ENCODE data around the gene ZBTB7C. TPM values are rescaled to one million over a fixed set of nuclear protein-coding genes. Genes with fewer than 3 reads are reported as not detected.

ZBTB7C gene
- total and polyA plus RNA-seq, 8 donors = 3.0 to 47.8 (median 19.3) TPM

DNA sequence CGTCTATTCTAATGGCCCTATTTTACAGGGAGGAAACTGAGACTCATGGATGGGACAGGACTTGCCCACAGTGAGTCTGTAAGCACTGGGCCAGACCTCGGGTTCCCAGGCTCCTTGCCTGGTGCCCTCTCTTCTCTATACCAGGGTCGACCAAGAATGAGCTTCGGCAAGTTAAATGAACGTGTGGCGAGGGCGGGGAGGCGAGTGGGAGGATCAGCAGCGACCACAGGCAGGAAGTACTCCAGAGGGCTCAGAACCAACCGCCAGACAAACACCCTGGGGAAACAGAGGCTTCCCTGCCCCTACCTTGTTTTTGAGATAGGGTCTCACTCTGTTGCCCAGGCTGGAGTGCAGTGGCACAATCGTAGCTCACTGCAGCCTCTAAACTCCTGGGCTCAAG is 301.0 kb downstream of the ZBTB7C start:
- H3K4me3 ChIP-seq = no peak overlapping the region
- no peaks in the 10 kb centered on the region for H3K36me3 ChIP-seq
- H3K27me3 ChIP-seq = peaks cover 0 to 6% (median 0%) of the 10 kb centered on the region in 3 donors
- H3K27ac ChIP-seq = no peak overlapping the region
- H3K9me3 ChIP-seq = no peaks in the 10 kb centered on the region
- H3K4me1 ChIP-seq = peaks cover 0 to 12% (median 0%) of the 10 kb centered on the region in 4 donors
- no peak for DNase-seq
- WGBS, 5 donors = 84 to 96% (median 89%) methylated on average over 11 of the region's 11 CpGs
- TF ChIP-seq, protein P1, sequence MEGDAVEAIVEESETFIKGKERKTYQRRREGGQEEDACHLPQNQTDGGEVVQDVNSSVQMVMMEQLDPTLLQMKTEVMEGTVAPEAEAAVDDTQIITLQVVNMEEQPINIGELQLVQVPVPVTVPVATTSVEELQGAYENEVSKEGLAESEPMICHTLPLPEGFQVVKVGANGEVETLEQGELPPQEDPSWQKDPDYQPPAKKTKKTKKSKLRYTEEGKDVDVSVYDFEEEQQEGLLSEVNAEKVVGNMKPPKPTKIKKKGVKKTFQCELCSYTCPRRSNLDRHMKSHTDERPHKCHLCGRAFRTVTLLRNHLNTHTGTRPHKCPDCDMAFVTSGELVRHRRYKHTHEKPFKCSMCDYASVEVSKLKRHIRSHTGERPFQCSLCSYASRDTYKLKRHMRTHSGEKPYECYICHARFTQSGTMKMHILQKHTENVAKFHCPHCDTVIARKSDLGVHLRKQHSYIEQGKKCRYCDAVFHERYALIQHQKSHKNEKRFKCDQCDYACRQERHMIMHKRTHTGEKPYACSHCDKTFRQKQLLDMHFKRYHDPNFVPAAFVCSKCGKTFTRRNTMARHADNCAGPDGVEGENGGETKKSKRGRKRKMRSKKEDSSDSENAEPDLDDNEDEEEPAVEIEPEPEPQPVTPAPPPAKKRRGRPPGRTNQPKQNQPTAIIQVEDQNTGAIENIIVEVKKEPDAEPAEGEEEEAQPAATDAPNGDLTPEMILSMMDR (IDR thresholded peaks at IDR 0.05) = no peak
- TF ChIP-seq POLR2A (IDR thresholded peaks at IDR 0.05) = no peak
- no peak for TF ChIP-seq EP300 (IDR thresholded peaks at IDR 0.05)
- intact Hi-C loops (cut with DNase I; ENCODE audit: low total_unique reads) = no loop called here

DNA sequence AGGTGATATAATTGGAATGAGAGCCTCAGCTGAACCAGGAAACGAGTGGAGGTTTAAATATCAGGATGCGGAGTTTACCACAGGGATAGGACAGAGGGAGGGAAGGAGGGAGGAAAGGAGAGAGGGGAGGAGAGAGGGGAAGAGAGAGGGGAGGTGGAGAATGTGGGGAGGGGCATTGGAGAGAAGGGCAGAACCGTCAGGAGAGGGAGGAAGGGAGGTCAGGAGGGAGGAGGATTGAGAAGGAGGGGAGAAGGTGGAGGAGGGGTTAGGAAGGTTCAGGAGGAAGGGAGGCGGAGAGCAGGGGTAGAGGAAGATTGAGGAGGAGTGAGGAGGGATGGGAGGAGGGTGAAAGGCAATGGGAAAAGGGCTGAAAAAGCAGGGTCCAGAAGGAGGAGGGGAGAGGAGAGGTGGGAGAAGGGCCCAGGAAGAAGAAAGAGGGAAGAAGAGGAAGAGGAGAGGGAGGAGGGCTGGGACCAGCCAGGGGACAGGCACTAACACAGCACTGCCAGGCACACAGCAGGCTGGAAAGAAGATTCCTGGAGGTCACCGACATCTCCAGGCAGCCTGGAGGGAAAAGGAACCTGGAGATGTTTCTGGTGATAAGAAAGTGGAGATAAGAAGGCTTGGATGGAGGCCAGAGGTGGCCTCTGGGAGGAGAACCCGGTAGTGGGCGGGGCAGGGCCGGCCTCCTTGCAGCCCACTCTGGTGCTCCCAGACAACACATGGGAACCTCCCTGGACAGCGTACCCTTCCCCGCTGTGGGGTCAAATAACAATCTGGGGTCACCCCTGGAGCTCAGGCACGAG is 302.0 kb downstream of the ZBTB7C start:
- H3K27ac ChIP-seq = no peak overlapping the region
- no peak for TF ChIP-seq POLR2A (IDR thresholded peaks at IDR 0.05)
- no peaks in the 10 kb centered on the region for H3K9me3 ChIP-seq
- H3K27me3 ChIP-seq = peaks cover 0 to 6% (median 0%) of the 10 kb centered on the region in 3 donors
- H3K4me3 ChIP-seq = no peak overlapping the region
- 42 to 50% (median 44%) methylated on average over 11 of the region's 11 CpGs for WGBS, 5 donors
- DNase-seq = peak in 1 of 2 donors; percentile 26
- intact Hi-C loops (cut with DNase I; ENCODE audit: low total_unique reads) = no loop called here
- H3K4me1 ChIP-seq = peaks cover 0 to 12% (median 0%) of the 10 kb centered on the region in 4 donors
- no peaks in the 10 kb centered on the region for H3K36me3 ChIP-seq

DNA sequence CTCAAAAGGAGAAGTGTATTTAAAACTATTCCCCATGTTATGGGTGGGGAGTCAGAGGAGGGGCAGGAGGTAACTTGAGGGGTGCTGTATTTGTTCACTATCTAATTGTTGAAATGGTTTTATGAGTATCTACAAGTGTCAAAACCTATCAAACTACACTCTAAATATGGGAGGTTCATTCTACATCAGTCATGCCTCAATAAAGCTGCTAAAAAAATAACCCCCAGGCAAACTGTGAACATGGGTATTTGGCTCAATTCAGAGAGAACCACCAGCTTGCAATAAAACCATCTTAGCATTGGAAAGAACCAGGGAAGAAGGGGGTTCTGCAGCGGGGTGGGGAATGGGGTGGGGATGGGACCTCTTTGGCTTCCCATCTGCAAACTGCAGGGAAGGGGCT is 302.7 kb downstream of the ZBTB7C start:
- no peaks in the 10 kb centered on the region for H3K9me3 ChIP-seq

DNA sequence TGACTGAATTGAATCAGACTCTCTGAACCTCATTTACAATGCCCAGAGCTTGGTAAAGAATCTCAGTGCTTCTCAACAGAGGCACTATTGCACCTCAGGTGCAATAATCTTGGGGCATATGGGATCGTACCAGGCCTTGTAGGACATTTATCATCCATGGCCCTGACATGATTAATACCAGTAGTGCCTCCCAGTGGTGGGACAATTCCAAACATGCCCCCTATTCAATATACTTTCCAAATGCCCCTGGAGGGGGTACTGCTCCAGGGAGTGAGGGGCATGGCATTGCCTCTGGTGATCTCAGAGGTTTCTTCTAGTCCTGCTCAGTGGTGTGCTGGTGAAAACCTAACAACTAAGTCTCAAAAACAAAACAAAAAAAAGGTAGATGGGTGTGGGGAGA is 303.9 kb downstream of the ZBTB7C start:
- Histone ChIP-seq H3K4me1 (peaks cover 0 to 12% (median 0%) of the 10 kb centered on the region in 4 donors), H3K4me3 (no peak overlapping the region), H3K36me3 (no peaks in the 10 kb centered on the region), H3K27ac (no peak overlapping the region), H3K27me3 (peaks cover 0 to 6% (median 0%) of the 10 kb centered on the region in 3 donors), H3K9me3 (no peaks in the 10 kb centered on the region)
- 67 to 100% (median 84%) methylated on average over 1 of the region's 1 CpG for WGBS, 5 donors
- no peak for DNase-seq
- intact Hi-C loops (cut with DNase I; ENCODE audit: low total_unique reads) = no loop called here
- no peak for TF ChIP-seq EP300 (IDR thresholded peaks at IDR 0.05)
- TF ChIP-seq POLR2AphosphoS5 (IDR thresholded peaks at IDR 0.05) = no peak
- TF ChIP-seq POLR2A (IDR thresholded peaks at IDR 0.05) = no peak

More for the DNA sequence above, 302.7 kb downstream of the ZBTB7C start:
- no peak for DNase-seq
- peaks cover 0 to 12% (median 0%) of the 10 kb centered on the region in 4 donors for H3K4me1 ChIP-seq
- WGBS, 5 donors = 63 to 88% (median 82%) methylated on average over 1 of the region's 1 CpG
- TF ChIP-seq EP300 (IDR thresholded peaks at IDR 0.05) (no peak), POLR2A (IDR thresholded peaks at IDR 0.05) (no peak), POLR2AphosphoS5 (IDR thresholded peaks at IDR 0.05) (no peak)
- TF ChIP-seq, protein P1 (IDR thresholded peaks at IDR 0.05) = no peak
- H3K36me3 ChIP-seq = no peaks in the 10 kb centered on the region
- intact Hi-C loops (cut with DNase I; ENCODE audit: low total_unique reads) = no loop called here
- peaks cover 0 to 6% (median 0%) of the 10 kb centered on the region in 3 donors for H3K27me3 ChIP-seq
- H3K27ac ChIP-seq = no peak overlapping the region
- no peak overlapping the region for H3K4me3 ChIP-seq

DNA sequence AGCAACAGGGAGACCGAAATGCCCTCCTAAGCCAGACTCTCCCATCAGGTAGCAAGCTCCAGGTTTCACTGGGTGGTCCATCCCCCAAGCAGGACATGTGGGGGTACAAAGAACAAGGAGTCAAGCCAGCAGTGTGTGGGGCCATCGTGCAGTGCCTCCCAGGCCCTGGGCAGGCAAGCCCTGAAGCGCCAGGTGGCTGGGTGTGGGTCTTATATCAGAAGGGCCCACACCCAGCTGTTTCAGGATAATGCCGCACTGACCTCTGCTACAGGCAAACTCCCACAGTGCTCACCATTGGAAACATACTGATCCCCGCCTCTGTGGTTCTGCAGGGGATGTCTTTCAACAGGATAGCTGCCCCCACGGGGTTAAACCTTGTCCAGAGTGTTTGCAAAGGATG is 304.5 kb downstream of the ZBTB7C start:
- Histone ChIP-seq H3K27ac (no peak overlapping the region), H3K36me3 (no peaks in the 10 kb centered on the region), H3K27me3 (peaks cover 0 to 6% (median 0%) of the 10 kb centered on the region in 3 donors), H3K4me3 (no peak overlapping the region), H3K4me1 (peaks cover 0 to 12% (median 3%) of the 10 kb centered on the region in 4 donors), H3K9me3 (no peaks in the 10 kb centered on the region)
- TF ChIP-seq EP300 (IDR thresholded peaks at IDR 0.05) (no peak), POLR2AphosphoS5 (IDR thresholded peaks at IDR 0.05) (no peak), POLR2A (IDR thresholded peaks at IDR 0.05) (no peak)
- TF ChIP-seq, protein P1 (IDR thresholded peaks at IDR 0.05) = no peak
- 52 to 65% (median 61%) methylated on average over 3 to 6 of the region's 6 CpGs for WGBS, 5 donors
- no peak for DNase-seq
- intact Hi-C loops (cut with DNase I; ENCODE audit: low total_unique reads) = no loop called here
